Panc1 (cell line): ENCODE measurements around the gene POU1F1. TPM values are rescaled to one million over a fixed set of nuclear protein-coding genes. Genes with fewer than 3 reads are reported as not detected.

Experiments
- ATAC-seq: fragments of 200-7000 bp; cut with Tn5 transposase; 2 replicates; pipeline ENCODE4 v1.9.1; 2020; ENCODE audit warnings: mild to moderate bottlenecking, moderate library complexity
- BruUV-seq: library from RNA; stranded (reverse); fragments of 400-500 nt; replicated peaks from 2 replicates; lab custom pipeline; 2021; lab: Mats Ljungman, UMichigan
- CTCF ChIA-PET: fragments of 300-600 bp; sonication (Branson Sonifier 250); formaldehyde crosslinking; loops from one replicate; lab custom pipeline; 2022; ENCODE audit warnings: antibody characterized with exemption; lab: Charles Lee
- POLR2A ChIA-PET: fragments of 300-600 bp; sonication (Branson Sonifier 250); formaldehyde crosslinking; loops from one replicate; lab custom pipeline; 2022; ENCODE audit warnings: antibody characterized with exemption; lab: Charles Lee
- DNase-seq: peaks from one replicate; pipeline ENCODE4 v3.0.0-alpha.2; 2010; ENCODE audit warnings: low read depth, low spot score
- H3K27ac ChIP-seq: 2 replicates; pipeline ENCODE4 v1.5.1; 2011; ENCODE audit warnings: mild to moderate bottlenecking, low read length, inconsistent platforms
- H3K27me3 ChIP-seq: fragments of 200-500 bp; sonication (Bioruptor generic); 2 replicates; pipeline ENCODE4 v1.6.0; 2014; ENCODE audit warnings: low read length, inconsistent platforms; ENCODE audit not compliant: control insufficient read depth, insufficient read depth
- H3K36me3 ChIP-seq: fragments of 200-500 bp; sonication (Bioruptor generic); 2 replicates; pipeline ENCODE4 v1.5.1; 2014; ENCODE audit warnings: inconsistent platforms, mild to moderate bottlenecking, low read length, moderate library complexity; ENCODE audit not compliant: control insufficient read depth, insufficient read depth
- H3K4me1 ChIP-seq: 2 replicates; pipeline ENCODE4 v1.5.1; 2011; ENCODE audit warnings: inconsistent platforms, mild to moderate bottlenecking, low read length, moderate library complexity; ENCODE audit not compliant: control insufficient read depth, insufficient read depth
- H3K4me3 ChIP-seq, 2 experiments: 2 replicates each; pipeline ENCODE4 v1.5.1; 2011 to 2012; ENCODE audit warnings: low read depth in 2 of 2, low read length in 2 of 2, mild to moderate bottlenecking in 2 of 2, inconsistent platforms in 1 of 2, moderate library complexity in 1 of 2
- H3K9me3 ChIP-seq: fragments of 200-500 bp; sonication (Bioruptor generic); 2 replicates; pipeline ENCODE4 v1.5.1; 2014; ENCODE audit warnings: low read depth, mild to moderate bottlenecking, inconsistent platforms, low read length, moderate library complexity; ENCODE audit not compliant: control insufficient read depth, insufficient read depth
- POLR2AphosphoS5 ChIP-seq: IDR thresholded peaks from 2 replicates; pipeline ENCODE4 v1.6.1; 2012; ENCODE audit warnings: mild to moderate bottlenecking, low read depth, low read length, moderate library complexity
- SIN3A ChIP-seq: IDR thresholded peaks from 2 replicates; pipeline ENCODE4 v1.6.1; 2012; ENCODE audit warnings: low read depth, mild to moderate bottlenecking, low read length, moderate library complexity, borderline replicate concordance; ENCODE audit not compliant: insufficient read depth
- TCF7L2 ChIP-seq: IDR thresholded peaks from 2 replicates; pipeline ENCODE4 v1.6.1; 2011; ENCODE audit warnings: mild to moderate bottlenecking, low read depth, low read length, inconsistent platforms
- in situ Hi-C: cut with HindIII; loops from 2 replicates; pipeline ENCODE4 v1.10.0; 2016; ENCODE audit warnings: low sequenced_read_pairs, low pct_unique_long_range_greater_than_20kb
- intact Hi-C: fragments of 100-400 bp; cut with micrococcal nuclease; formaldehyde crosslinking; loops from one replicate; pipeline ENCODE4 v1.10.0; 2022; ENCODE audit not compliant: unreplicated experiment
- total RNA-seq: library from RNA; stranded (reverse); gene quantifications from one replicate; pipeline ENCODE4 v1.2.1, GENCODE V29; 2021; ENCODE audit not compliant: unreplicated experiment
- TF ChIP-seq, protein P1 (sequence below): fragments of 450-650 bp; IDR thresholded peaks from 2 replicates; pipeline ENCODE4 v1.5.1; 2017; ENCODE audit warnings: mild to moderate bottlenecking
- TF ChIP-seq, protein P2 (sequence below), 2 experiments: IDR thresholded peaks; 2 replicates each; pipeline ENCODE4 v1.6.1; 2011 to 2012; ENCODE audit warnings: low read depth in 2 of 2, control low read depth in 1 of 2, low read length in 1 of 2, mild to moderate bottlenecking in 1 of 2, moderate library complexity in 1 of 2; ENCODE audit not compliant: insufficient read depth in 1 of 2

The POU1F1 gene
- total RNA-seq, 1 experiment from 2014 or later: not detected

DNA sequence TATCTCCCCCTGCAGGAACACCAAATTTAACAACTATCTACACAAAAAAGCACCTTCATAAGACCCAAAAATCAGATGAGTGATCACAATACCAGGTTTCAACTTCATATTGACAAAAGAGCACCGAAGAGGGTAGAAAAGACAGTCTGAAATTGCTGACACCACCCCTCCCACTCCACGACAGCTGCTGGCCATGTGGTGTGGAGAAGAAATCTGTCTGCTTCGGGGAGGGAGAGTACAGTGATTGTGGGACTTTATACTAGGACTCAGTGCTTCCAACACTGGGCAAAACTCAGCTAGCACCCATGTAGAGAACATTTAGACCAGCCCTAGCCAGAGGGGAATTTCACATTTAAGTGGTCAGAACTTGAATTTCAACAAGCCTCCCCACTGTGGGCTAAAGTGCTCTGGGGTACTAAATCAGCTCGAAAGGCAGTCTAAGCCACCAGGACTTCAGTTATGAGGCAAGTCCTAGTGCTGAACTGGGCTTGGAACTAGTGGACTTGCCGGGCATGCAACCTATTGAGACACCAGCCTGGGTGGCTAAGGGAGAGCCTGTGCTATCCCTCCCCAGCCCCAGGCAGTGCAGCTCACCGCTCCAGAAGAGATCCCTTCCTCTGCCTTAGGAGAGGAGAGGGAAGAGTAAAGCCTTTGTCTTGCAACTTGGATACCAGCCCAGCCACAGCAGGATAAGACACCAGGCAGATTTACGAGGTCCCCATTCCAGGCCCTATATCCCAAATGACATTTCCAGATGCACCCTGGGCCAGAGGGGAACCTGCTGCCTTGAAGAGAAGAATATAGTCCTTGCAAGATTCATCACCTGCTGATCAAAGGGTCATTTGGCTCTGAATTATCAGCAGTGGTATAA lies 44.6 kb upstream of the POU1F1 start:
- no TSS peak for BruUV-seq
- DNase-seq (no peak), ATAC-seq (peak; percentile 34; the same call in 1 of the 2 replicates)
- Histone ChIP-seq H3K27me3 (no peaks in the 10 kb centered on the region), H3K9me3 (no peaks in the 10 kb centered on the region), H3K4me1 (no peaks in the 10 kb centered on the region), H3K27ac (peak overlapping the region; percentile 57; the same call in 1 of the 2 replicates), H3K4me3 (no peak overlapping the region), H3K36me3 (no peaks in the 10 kb centered on the region)
- TF ChIP-seq TCF7L2: peak; percentile 40; the same call in 1 of the 2 replicates
- no peak for TF ChIP-seq SIN3A
- no peak for TF ChIP-seq POLR2AphosphoS5
- ChIA-PET CTCF (no interaction called here), POLR2A (no interaction called here)
- in situ Hi-C loops (no loop called here), intact Hi-C loops (loop anchor here (1.0 kb wide), 1 partner anchor 10 kb away; no protein-coding TSS in a partner anchor)

DNA sequence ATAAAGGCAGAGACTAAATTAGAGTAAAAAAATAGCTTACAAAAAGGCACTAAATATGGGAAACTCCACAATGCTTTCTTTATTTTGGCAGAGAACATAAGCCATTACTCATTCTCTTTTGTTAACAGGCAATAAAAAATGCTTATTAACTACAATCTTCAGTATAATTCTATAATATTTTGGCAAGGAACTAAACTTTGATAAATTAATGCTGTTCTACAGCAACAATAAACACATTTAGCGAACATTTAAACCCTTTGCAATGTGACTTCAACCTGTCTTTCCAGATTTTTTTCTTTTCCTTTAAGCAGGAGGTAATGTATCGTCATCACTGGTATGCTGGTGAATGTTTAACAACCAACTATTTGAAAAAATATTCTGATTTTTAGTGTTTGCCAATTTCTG lies 42.2 kb upstream of the POU1F1 start:
- no TSS peak for BruUV-seq
- DNase-seq: no peak
- peak overlapping the region; percentile 66; the same call in 1 of the 2 replicates for H3K27ac ChIP-seq
- intact Hi-C loops: no loop called here
- no peaks in the 10 kb centered on the region for H3K9me3 ChIP-seq
- no peaks in the 10 kb centered on the region for H3K27me3 ChIP-seq
- ChIA-PET POLR2A (no interaction called here), CTCF (no interaction called here)
- no peak for ATAC-seq
- H3K4me1 ChIP-seq: no peaks in the 10 kb centered on the region
- no peaks in the 10 kb centered on the region for H3K36me3 ChIP-seq
- H3K4me3 ChIP-seq: no peak overlapping the region
- no peak for TF ChIP-seq SIN3A
- TF ChIP-seq, protein P1, sequence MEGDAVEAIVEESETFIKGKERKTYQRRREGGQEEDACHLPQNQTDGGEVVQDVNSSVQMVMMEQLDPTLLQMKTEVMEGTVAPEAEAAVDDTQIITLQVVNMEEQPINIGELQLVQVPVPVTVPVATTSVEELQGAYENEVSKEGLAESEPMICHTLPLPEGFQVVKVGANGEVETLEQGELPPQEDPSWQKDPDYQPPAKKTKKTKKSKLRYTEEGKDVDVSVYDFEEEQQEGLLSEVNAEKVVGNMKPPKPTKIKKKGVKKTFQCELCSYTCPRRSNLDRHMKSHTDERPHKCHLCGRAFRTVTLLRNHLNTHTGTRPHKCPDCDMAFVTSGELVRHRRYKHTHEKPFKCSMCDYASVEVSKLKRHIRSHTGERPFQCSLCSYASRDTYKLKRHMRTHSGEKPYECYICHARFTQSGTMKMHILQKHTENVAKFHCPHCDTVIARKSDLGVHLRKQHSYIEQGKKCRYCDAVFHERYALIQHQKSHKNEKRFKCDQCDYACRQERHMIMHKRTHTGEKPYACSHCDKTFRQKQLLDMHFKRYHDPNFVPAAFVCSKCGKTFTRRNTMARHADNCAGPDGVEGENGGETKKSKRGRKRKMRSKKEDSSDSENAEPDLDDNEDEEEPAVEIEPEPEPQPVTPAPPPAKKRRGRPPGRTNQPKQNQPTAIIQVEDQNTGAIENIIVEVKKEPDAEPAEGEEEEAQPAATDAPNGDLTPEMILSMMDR: no peak
- no peak for TF ChIP-seq POLR2AphosphoS5
- TF ChIP-seq, protein P2, sequence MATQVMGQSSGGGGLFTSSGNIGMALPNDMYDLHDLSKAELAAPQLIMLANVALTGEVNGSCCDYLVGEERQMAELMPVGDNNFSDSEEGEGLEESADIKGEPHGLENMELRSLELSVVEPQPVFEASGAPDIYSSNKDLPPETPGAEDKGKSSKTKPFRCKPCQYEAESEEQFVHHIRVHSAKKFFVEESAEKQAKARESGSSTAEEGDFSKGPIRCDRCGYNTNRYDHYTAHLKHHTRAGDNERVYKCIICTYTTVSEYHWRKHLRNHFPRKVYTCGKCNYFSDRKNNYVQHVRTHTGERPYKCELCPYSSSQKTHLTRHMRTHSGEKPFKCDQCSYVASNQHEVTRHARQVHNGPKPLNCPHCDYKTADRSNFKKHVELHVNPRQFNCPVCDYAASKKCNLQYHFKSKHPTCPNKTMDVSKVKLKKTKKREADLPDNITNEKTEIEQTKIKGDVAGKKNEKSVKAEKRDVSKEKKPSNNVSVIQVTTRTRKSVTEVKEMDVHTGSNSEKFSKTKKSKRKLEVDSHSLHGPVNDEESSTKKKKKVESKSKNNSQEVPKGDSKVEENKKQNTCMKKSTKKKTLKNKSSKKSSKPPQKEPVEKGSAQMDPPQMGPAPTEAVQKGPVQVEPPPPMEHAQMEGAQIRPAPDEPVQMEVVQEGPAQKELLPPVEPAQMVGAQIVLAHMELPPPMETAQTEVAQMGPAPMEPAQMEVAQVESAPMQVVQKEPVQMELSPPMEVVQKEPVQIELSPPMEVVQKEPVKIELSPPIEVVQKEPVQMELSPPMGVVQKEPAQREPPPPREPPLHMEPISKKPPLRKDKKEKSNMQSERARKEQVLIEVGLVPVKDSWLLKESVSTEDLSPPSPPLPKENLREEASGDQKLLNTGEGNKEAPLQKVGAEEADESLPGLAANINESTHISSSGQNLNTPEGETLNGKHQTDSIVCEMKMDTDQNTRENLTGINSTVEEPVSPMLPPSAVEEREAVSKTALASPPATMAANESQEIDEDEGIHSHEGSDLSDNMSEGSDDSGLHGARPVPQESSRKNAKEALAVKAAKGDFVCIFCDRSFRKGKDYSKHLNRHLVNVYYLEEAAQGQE (IDR thresholded peaks at IDR 0.05; ENCODE audit: insufficient read depth in 1 of 2, low read depth in 2 of 2, low read length in 1 of 2): no peak
- no peak for TF ChIP-seq TCF7L2
- in situ Hi-C loops: no loop called here

DNA sequence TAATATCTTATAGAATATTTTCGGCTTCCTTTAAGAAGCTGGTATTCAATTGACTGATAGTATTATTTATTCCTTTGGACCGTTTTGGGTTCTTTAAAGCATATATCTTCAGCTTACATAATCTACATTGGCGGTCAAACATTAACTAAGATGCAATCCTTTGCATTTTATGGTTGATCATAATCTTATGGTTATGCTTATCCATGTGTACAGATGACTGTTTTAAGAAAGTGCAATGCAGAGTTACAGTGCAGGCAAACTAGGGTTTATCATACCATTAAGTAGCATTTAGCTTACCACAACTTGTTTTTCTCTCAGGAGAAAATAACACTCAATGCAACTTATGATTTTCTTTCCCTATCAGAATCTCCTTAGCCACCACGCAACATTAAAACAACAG lies 41.4 kb upstream of the POU1F1 start:
- TF ChIP-seq SIN3A: no peak
- TF ChIP-seq, protein P2 (IDR thresholded peaks at IDR 0.05; ENCODE audit: insufficient read depth in 1 of 2, low read depth in 2 of 2, low read length in 1 of 2): no peak
- intact Hi-C loops (no loop called here), in situ Hi-C loops (no loop called here)
- BruUV-seq: no TSS peak
- ATAC-seq (no peak), DNase-seq (no peak)
- Histone ChIP-seq H3K27ac (peak overlapping the region; percentile 66; the same call in 1 of the 2 replicates), H3K27me3 (no peaks in the 10 kb centered on the region), H3K9me3 (no peaks in the 10 kb centered on the region), H3K4me1 (no peaks in the 10 kb centered on the region), H3K4me3 (no peak overlapping the region), H3K36me3 (no peaks in the 10 kb centered on the region)
- CTCF ChIA-PET: no interaction called here
- POLR2A ChIA-PET: no interaction called here
